ENCODE results near the gene GALNT17. TPM values are rescaled to one million over a fixed set of nuclear protein-coding genes. Genes with fewer than 3 reads are reported as not detected.

Gene GALNT17
- total RNA-seq, 2 experiments from 2014 or later: not detected

DNA sequence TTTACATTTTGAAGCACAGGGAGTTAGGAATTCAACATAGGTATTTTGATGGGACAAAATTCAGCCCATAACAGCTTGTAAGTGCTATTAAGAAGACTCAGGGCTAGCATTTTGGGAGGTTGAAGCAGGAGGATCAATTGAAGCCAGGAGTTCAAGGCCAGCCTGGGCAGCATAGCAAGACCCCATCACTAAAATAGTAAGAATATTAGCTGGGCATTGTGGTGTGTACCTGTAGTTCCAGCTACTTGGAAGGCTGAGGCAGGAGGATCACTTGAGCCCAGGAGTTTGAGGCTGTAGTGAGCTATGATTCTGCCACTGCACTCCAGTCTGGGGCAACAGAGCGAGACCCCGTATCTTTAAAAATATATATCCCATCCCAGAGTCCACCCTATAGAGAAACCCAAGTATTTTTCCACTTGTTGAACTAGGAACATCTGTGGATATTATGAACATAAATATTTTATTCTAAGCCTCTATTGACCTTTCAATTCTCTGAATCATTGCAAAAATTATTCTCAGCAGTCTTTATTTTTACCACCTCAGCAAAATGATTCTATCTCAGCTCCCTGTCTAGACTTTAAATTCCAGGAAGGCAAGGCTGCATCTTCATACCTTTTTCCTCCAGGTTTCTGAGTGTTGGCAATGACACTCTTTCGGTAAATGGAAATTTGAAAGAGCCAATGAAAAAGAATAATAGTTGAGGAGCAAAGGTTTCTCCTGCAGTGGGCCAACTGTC, 181.0 kb downstream of the GALNT17 start:
- no peaks in the 10 kb centered on the region for H3K4me1 Mint-ChIP-seq
- no peak for DNase-seq

DNA sequence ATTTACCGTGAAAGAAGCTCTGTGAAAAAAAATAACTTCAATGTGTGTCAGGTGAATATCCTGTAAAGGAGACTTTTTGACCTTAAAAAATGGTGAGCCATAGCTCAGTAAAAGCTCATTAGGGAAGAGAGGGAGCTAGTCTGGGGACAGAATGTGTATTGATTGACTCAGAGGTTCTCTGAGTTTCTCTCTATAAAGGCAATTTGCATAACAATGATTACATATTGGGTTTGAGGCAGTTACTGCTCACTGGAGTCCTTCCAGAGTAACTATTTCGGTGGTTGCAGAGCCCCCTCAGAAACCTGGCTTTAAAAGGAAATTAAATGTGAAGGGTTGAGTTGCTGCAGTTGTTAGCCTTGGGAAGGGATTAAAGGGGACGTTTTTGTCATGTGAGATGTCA, 181.6 kb downstream of the GALNT17 start:
- H3K4me3 Mint-ChIP-seq: no peak overlapping the region
- no peaks in the 10 kb centered on the region for H3K4me1 Mint-ChIP-seq

More for the DNA sequence above, 181.0 kb downstream of the GALNT17 start:
- Mint-ChIP-seq H3K9me3 (peaks cover 6% of the 10 kb centered on the region), H3K27me3 (no peaks in the 10 kb centered on the region), H3K27ac (no peak overlapping the region), H3K36me3 (no peaks in the 10 kb centered on the region), H3K4me3 (no peak overlapping the region)

DNA sequence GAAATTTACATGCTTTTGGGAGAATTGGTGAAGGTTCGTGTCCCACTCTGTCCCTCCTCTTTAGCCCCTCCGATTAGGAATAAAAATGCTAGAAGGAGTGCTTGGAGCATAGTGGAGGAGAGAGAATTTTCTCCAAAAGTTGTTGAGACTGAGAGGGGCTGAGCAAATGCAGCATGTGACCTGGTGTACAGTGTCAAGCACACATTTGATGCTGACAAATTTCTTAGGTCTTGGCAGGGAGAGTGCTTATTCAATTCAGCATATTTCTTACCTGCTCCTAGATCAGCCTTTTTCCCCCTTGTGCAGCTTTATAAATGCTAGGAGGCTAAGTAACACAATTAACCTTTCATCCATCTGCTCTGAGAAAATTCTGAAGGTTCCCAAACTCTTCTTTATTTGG, 189.0 kb downstream of the GALNT17 start:
- no peak overlapping the region for H3K4me3 Mint-ChIP-seq
- no peaks in the 10 kb centered on the region for H3K36me3 Mint-ChIP-seq
- H3K4me1 Mint-ChIP-seq: no peaks in the 10 kb centered on the region
- H3K9me3 Mint-ChIP-seq: peaks cover 1% of the 10 kb centered on the region
- DNase-seq: no peak
- no peaks in the 10 kb centered on the region for H3K27me3 Mint-ChIP-seq
- no peak overlapping the region for H3K27ac Mint-ChIP-seq

More for the DNA sequence above, 181.6 kb downstream of the GALNT17 start:
- peaks cover 6% of the 10 kb centered on the region for H3K9me3 Mint-ChIP-seq
- H3K27me3 Mint-ChIP-seq: no peaks in the 10 kb centered on the region
- DNase-seq: no peak
- H3K27ac Mint-ChIP-seq: no peak overlapping the region
- no peaks in the 10 kb centered on the region for H3K36me3 Mint-ChIP-seq

DNA sequence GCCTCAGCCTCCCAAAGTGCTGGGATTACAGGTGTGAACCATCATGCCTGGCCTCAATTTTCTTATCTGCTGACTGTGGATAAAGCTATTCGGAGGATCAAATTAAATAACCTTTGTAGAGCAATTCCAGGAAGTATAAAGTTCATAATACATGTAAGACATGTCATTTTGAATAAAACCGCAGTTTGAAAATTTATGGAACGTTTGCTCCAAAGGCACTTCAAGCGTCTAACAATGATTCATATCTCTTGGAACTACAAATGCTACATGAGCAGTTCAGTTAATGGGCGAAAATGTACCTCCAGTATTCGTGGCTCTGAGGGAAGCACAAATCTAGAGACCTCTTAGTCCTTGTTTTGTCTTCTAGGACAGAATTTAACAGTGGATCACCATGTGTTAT, 190.3 kb downstream of the GALNT17 start:
- peaks cover 1% of the 10 kb centered on the region for H3K9me3 Mint-ChIP-seq

DNA sequence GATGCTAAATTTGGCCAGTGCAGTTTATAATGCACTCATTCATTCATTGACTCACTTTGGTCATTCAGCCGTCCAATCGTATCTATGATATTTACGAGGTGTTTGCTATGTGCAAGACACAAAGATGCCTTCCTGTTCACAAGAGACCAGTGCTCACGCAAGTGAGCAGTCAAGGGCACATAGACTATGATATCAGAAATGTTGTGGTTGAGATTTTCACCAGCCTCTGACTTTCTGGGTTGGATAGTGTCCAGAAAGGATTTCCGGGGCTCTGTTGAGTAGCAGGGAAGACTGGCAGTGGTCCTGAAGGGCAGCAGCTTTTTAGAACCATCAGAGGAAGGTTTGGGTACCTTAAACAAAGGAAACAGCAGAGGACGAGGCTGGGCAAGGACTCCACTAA, 191.8 kb downstream of the GALNT17 start:
- Mint-ChIP-seq H3K9me3 (peaks cover 1% of the 10 kb centered on the region), H3K4me3 (no peak overlapping the region), H3K36me3 (no peaks in the 10 kb centered on the region), H3K27ac (no peak overlapping the region), H3K27me3 (no peaks in the 10 kb centered on the region), H3K4me1 (no peaks in the 10 kb centered on the region)
- no peak for DNase-seq

More for the DNA sequence above, 190.3 kb downstream of the GALNT17 start:
- no peak overlapping the region for H3K4me3 Mint-ChIP-seq
- no peak overlapping the region for H3K27ac Mint-ChIP-seq
- no peaks in the 10 kb centered on the region for H3K27me3 Mint-ChIP-seq
- no peaks in the 10 kb centered on the region for H3K36me3 Mint-ChIP-seq
- no peak for DNase-seq
- H3K4me1 Mint-ChIP-seq: no peaks in the 10 kb centered on the region

DNA sequence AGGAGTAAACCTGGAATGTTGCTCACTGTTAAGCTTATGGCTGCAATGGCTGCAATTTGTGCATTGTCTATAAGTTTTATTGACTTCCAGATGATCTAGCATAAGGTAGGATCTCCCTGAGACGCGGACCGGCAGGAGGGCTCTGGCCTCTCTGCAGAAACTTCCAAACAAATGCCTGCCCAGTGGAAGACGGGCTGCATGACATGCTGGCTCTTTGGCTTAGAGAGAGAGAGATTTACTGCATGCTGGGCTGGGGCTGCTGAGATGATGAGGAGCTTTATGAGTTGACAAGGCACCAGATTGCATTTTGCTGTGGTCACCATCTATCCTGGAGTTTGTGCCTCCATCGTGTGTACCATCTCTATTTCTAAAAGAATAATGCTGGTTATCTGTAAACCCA, 193.2 kb downstream of the GALNT17 start:
- DNase-seq: no peak
- no peak overlapping the region for H3K27ac Mint-ChIP-seq
- H3K36me3 Mint-ChIP-seq: no peaks in the 10 kb centered on the region
- peaks cover 4% of the 10 kb centered on the region for H3K9me3 Mint-ChIP-seq
- no peaks in the 10 kb centered on the region for H3K4me1 Mint-ChIP-seq
- no peaks in the 10 kb centered on the region for H3K27me3 Mint-ChIP-seq
- H3K4me3 Mint-ChIP-seq: no peak overlapping the region

DNA sequence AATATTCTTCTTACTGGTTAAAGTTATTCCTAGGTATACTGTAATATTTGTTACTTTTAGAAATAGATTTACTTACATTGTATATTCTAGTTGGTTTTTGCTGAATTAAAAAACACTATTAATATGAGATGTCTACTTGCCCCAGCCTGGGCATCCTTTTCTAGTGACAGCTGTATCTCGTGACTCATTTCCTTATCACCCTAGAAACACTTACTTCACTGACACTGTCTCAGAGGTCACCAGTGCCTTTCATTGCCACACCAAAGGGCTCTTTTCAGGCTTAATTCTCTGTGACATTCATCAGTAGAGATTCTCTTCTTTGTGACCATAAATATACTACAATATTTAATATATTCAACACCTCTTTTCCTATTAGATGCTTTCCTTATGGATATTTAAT, 194.7 kb downstream of the GALNT17 start:
- no peak for DNase-seq
- H3K9me3 Mint-ChIP-seq: peaks cover 4% of the 10 kb centered on the region
- H3K4me1 Mint-ChIP-seq: no peaks in the 10 kb centered on the region
- no peak overlapping the region for H3K4me3 Mint-ChIP-seq
- no peaks in the 10 kb centered on the region for H3K36me3 Mint-ChIP-seq
- no peak overlapping the region for H3K27ac Mint-ChIP-seq
- no peaks in the 10 kb centered on the region for H3K27me3 Mint-ChIP-seq

DNA sequence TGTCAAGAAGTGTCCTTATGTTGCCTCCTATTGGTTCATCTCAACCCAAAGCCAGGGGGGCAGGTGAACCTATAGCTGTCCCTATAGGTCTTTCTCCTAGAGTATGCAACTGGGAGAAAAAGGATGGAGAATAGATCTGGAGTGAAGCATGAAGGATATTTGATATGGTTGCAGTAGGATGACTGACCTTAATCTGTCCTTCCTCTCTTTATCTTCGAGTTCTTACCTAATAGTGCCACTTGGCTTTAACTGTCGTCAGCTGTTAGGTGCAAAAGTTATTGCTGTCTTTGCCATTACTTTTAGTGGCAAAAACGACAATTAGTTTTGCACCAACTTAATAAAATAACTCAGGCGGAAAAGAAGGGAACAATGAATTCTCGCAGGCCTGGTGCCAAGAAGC, 196.0 kb downstream of the GALNT17 start:
- no peaks in the 10 kb centered on the region for H3K36me3 Mint-ChIP-seq
- H3K4me3 Mint-ChIP-seq: no peak overlapping the region
- no peak overlapping the region for H3K27ac Mint-ChIP-seq
- no peaks in the 10 kb centered on the region for H3K27me3 Mint-ChIP-seq
- H3K9me3 Mint-ChIP-seq: peaks cover 4% of the 10 kb centered on the region
- H3K4me1 Mint-ChIP-seq: no peaks in the 10 kb centered on the region
- DNase-seq: no peak

DNA sequence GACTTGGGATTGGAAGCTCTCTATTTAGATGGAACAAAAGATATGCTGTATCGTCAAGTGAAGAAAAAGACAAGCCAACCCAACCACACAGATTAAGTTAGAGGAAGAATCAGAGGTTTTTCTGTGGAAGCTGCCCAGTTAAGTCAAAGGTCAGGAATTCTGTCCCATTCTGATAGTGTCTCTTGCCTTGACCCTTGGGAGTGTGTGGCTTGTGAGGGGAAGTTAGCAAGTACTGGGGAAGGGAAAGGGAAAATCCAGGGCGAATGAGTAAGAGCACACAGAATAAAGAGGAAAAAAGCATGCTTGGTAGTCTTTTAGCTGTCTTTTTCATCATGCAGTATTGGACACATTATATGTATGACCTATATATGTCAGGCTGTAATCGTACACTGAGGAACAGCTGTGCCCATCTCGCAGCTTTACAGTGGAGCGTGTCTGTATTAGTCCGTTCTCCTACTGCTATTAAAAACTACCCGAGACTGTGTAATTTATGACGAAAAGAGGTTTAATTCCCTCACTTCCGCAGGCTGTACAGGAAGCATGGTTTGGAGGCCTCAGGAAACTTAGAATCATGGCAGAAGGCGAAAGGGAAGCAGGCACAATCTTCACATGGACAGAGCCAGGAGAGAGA, 197.2 kb downstream of the GALNT17 start:
- Mint-ChIP-seq H3K36me3 (no peaks in the 10 kb centered on the region), H3K4me3 (no peak overlapping the region), H3K9me3 (peaks cover 3% of the 10 kb centered on the region), H3K27me3 (no peaks in the 10 kb centered on the region), H3K27ac (no peak overlapping the region), H3K4me1 (no peaks in the 10 kb centered on the region)
- DNase-seq: no peak

DNA sequence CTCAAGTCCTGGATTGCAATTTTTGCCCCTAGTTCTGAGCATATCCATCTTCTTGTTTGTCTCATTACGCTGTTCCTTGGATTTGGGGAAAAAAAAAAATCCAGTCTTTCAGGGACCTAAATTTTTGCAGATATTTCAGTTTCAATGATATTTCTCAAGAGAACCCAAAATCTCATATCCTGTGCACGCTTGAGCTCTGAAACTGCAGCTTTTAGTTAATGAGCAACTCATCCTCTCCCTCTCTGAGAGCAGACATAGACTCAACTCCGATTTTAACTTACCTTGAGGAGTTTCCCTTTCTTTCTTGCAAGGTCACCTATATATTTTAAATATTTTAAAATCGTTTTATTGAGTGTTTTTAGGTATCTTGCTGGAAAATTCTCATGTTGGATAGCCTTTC, 200.3 kb downstream of the GALNT17 start:
- H3K36me3 Mint-ChIP-seq: no peaks in the 10 kb centered on the region
- no peak overlapping the region for H3K27ac Mint-ChIP-seq
- no peak for DNase-seq
- H3K4me3 Mint-ChIP-seq: no peak overlapping the region
- peaks cover 9% of the 10 kb centered on the region for H3K9me3 Mint-ChIP-seq
- H3K27me3 Mint-ChIP-seq: no peaks in the 10 kb centered on the region
- H3K4me1 Mint-ChIP-seq: no peaks in the 10 kb centered on the region

DNA sequence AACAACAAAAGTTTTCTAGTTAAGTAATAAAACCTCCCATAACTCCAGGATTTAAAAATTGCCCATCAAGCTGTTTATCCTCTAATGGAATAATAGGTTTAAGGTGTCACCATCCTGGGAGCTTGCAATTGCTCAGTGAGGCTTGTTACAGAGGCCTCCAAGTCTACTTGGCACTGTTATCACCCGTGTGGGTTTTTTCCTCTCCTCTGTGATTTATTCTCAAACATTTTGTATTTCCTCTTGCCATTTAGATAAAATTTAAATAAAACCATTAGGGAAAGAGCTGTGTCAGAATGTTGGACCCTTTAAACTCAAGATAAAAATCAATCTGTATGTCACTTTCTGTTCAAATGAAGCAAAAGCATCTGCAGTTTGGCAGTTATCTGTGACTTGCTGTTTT, 202.6 kb downstream of the GALNT17 start:
- peaks cover 9% of the 10 kb centered on the region for H3K9me3 Mint-ChIP-seq
- H3K4me1 Mint-ChIP-seq: no peaks in the 10 kb centered on the region
- H3K36me3 Mint-ChIP-seq: no peaks in the 10 kb centered on the region
- DNase-seq: no peak
- H3K27ac Mint-ChIP-seq: no peak overlapping the region
- no peak overlapping the region for H3K4me3 Mint-ChIP-seq
- no peaks in the 10 kb centered on the region for H3K27me3 Mint-ChIP-seq

DNA sequence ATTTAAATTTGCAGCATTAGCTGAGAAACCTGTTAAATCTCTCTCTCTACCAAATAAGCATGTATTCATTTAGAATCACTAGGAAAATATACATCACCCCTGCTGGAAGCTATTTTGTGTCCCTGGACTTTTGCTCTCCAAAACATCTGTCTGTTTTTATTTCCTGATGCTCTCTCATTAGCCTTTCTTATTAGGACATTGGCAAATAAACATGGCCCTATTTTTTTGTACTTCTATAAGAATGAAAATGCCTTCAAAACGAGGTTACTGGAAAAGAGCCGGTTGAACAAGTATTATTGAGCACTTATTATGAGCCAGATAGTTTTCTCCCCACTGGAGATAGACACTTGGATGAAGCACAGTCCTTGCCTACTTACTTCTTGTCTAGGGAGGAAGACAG, 206.9 kb downstream of the GALNT17 start:
- H3K36me3 Mint-ChIP-seq: no peaks in the 10 kb centered on the region
- no peak for DNase-seq
- H3K27ac Mint-ChIP-seq: no peak overlapping the region
- peaks cover 17% of the 10 kb centered on the region for H3K9me3 Mint-ChIP-seq
- no peak overlapping the region for H3K4me3 Mint-ChIP-seq
- H3K27me3 Mint-ChIP-seq: no peaks in the 10 kb centered on the region
- no peaks in the 10 kb centered on the region for H3K4me1 Mint-ChIP-seq

DNA sequence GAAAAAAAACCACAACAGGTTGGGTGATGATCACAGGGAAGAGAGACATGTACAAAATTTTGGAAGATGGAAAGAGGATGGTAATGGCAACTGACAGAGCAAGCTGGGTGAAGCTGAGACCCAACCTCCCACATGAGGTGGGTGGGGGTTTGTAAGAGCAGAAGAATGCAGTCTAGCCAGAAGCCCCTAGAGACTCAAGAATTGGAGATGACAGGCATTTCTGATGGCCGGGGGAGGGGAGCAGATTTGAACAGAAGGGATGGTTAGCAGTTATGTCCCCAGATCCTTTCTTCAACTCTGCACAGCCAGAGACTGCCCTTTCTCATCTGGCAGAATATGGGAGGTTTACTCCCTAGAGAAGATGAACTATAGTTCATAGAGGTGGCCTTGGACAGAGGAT, 208.0 kb downstream of the GALNT17 start:
- no peaks in the 10 kb centered on the region for H3K36me3 Mint-ChIP-seq
- H3K4me3 Mint-ChIP-seq: no peak overlapping the region
- no peaks in the 10 kb centered on the region for H3K4me1 Mint-ChIP-seq
- H3K27ac Mint-ChIP-seq: no peak overlapping the region
- H3K9me3 Mint-ChIP-seq: peaks cover 24% of the 10 kb centered on the region
- no peak for DNase-seq
- no peaks in the 10 kb centered on the region for H3K27me3 Mint-ChIP-seq

DNA sequence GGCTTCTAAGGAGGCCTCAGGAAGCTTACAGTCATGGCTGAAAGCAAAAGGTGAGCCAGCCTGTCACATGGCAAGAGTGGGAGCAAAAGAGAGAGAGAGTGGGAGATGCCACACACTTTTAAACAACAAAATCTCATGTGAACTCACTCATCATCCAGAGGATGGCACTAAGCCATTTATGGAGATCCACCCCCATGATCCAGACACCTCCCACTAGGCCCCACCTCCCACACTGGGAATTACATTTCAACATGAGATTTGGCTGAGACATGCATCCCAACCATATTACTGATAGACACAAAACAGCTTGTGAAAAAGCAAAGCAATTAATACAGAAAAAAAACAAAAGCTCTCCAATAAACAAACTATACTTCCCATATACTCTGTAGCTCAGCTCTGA, 210.3 kb downstream of the GALNT17 start:
- H3K27ac Mint-ChIP-seq: no peak overlapping the region
- no peaks in the 10 kb centered on the region for H3K36me3 Mint-ChIP-seq
- H3K4me3 Mint-ChIP-seq: no peak overlapping the region
- DNase-seq: no peak
- peaks cover 18% of the 10 kb centered on the region for H3K9me3 Mint-ChIP-seq
- no peaks in the 10 kb centered on the region for H3K27me3 Mint-ChIP-seq
- H3K4me1 Mint-ChIP-seq: no peaks in the 10 kb centered on the region

DNA sequence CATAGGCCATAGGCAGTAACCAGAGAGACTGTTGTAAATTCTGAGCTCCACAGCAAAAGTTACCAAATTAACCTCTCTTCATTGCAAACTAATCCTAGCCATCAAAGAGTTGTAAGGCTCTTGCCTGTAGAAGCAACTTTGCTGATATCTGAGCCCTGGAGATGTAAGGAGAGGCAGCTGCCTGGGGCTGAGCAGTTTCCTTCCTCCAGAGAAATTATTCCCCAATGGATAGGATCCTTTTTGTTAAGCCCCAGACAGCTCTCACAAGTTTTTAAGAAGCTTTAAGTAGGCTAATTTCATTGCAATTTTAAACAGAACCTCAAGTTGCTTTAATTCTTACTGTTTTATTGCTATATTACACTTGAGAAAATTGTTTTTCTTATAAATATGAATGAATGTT, 211.1 kb downstream of the GALNT17 start:
- no peaks in the 10 kb centered on the region for H3K36me3 Mint-ChIP-seq
- no peak overlapping the region for H3K27ac Mint-ChIP-seq
- no peaks in the 10 kb centered on the region for H3K27me3 Mint-ChIP-seq

DNA sequence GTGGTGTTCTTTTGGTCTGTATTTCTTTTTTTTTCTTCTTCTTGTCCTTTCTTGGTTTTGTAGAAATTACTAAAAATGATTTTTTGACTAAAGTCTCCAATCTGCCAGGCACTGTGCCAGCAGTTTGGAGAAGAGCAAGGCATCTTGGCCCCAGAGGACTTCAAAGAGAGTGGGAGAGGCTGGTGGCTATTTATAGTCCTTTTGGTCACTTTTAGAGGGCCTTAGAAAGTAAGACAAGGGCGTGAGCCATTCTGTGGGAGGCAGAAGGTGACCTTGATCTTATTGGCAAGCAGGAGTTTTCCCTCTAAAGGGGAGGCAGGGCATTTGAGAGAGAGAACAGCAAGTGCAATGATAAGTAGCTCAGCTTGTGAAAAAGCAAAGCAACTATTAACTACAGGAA, 211.9 kb downstream of the GALNT17 start:
- H3K27ac Mint-ChIP-seq: no peak overlapping the region
- no peaks in the 10 kb centered on the region for H3K4me1 Mint-ChIP-seq
- no peaks in the 10 kb centered on the region for H3K36me3 Mint-ChIP-seq
- H3K27me3 Mint-ChIP-seq: no peaks in the 10 kb centered on the region
- peaks cover 16% of the 10 kb centered on the region for H3K9me3 Mint-ChIP-seq
- H3K4me3 Mint-ChIP-seq: no peak overlapping the region
- DNase-seq: no peak

More for the DNA sequence above, 211.1 kb downstream of the GALNT17 start:
- no peaks in the 10 kb centered on the region for H3K4me1 Mint-ChIP-seq
- H3K9me3 Mint-ChIP-seq: peaks cover 18% of the 10 kb centered on the region
- H3K4me3 Mint-ChIP-seq: no peak overlapping the region
- no peak for DNase-seq

All from activated naive CD8-positive, alpha-beta T cell treated with anti-CD3 and anti-CD28 coated beads for 36 hours (primary cell).